RKO (cell line): ENCODE data around the gene RDH16.
"Not testable (repeated sequence)": the region's sequence is repeated elsewhere in the genome, so short reads cannot be mapped to it uniquely, and the experiment has no call there.

Source experiments
- DNase-seq: peaks from one replicate; pipeline ENCODE4 v3.0.0-alpha.2; 2016; ENCODE audit warnings: low spot score

The RDH16 gene

GRCh38 chr12:56989861-56990610 is 32.6 kb upstream of the RDH16 start:
- DNase-seq: no peak

DNA sequence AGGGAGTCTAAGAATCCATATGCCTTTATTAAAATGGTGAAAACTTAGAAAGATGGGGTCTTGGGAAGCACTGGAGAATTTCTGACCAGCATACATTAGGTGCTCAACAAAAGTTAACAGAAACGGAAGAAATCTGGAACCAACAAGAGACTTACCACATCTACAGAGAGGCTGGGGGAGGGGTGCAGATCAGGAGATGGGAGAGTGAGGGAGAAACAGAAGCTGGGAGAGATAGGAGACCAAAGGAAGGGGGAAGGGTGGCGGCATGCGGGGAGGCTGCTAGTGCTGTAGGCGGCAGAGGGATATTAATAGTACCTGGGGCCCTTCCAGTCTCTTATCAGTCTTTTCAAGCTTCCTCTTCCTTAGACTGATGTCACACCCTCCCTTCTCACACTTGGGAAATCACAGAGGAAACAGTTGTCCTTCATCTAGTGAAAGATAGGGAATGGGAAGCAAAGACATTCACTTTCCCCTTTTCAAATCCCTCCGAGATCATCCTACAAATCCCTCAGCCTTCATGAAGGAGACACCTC is 30.9 kb upstream of the RDH16 start:
- no peak for DNase-seq

DNA sequence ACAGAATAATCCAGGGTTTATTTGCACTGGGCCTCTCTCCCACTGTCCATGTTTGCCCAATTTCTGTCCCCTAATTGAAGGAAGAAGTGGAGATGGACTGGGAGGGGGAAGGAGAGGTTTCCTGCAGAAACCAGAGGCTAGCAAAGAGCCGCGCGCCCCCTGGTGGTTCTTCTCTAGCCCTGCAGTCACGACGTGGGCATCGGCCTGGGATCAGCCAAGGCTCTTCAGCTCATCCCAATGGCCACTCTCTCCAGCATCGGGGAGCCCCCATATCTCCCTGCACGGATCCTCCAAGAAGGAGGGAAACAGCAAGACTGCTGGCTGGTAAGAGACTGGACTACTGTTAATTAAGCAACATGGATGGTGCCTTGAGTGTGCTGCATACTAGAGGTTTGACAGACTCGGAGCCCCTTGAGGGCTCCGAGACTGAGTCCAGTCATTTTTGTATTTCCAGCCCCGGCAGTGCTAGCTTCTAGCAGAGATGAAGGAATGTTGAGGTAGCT is 30.2 kb upstream of the RDH16 start:
- DNase-seq: peak; percentile 81

GRCh38 chr12:56987011-56987410 is 29.6 kb upstream of the RDH16 start:
- DNase-seq: no peak

GRCh38 chr12:56985714-56986113 is 28.3 kb upstream of the RDH16 start:
- DNase-seq: peak; percentile 48

DNA sequence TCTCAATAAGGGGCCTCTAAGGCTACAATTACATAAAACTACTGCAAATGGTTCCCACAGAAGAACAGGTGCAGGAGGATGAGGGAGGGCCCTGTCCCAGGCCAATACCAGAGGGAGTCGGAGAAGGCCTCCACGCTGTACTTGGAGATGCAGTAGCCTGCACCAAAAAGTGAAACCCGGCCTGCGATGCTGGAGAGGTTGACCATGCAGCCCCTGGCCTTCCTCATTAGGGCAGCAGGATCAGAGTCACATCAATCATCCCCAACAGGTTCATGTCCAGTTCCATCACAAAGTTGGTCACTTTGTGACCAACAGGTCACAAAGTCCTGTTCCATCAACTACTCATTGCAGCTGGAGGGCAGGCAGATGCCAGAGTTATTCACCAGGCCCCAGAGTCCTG is 26.0 kb upstream of the RDH16 start:
- DNase-seq: no peak

DNA sequence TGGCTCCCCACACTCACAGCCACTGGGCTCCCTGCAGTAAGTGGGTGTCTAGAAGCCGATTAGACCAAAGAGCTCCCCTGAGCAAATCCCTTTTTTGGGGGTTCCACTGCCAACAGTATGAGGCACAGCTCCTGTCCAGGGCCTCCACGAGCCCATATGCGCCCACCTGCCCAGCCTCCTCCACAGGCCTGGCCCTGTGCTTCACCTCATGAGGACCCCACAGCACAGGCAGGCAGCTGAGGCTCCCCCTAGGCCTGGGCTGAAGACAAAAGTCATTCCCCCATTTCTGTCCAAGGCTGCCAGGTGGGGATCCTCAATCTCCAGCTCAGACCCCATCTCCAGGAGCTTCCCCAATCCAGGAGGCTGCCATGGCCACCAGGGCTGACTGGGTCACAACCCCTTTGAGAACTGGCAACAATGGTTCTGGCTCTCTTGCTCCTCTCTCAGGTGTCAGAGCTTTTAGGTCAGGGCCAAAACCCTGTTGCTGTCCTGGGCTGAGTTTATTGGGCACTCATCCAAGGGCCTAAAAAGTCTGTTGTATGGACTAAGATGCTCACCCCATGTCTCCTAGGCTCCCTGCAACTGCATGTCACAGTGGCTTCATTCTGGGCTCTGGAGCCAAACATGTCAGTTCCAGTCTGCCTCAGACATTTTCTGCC is 25.3 kb upstream of the RDH16 start:
- DNase-seq: not testable (repeated sequence)

DNA sequence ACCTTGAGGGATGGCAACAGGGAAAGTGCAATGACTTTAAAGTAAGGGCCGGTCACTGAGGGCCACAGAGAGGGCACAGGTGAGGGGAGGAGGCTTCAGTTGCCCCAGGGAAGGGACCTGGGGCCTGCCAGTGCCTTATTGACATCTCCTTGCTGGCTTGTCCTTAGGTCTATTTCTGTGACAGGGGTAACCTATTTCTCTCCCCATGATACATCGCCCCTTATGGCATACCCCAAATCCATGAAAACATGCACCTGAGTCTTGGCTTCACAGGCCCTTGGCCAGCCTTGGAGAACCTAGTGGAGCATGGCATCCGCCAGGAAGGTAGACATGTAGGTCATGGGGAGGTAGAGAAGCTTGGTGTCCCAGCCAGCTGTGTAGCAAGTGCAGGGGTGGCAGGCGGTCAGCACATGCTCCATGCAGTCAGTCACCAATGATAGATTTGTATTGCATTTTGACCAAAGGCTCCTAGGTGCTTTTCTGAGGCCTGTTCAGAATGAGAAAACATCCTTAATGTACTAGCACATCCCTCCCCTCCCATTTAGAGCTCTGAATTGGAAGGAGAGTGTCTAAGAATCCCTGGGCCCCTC is 23.6 kb upstream of the RDH16 start:
- DNase-seq: no peak

- DNase-seq: no peak
Measured at GRCh38 chr12:56980268-56980667, 22.9 kb upstream of the RDH16 start.

DNA sequence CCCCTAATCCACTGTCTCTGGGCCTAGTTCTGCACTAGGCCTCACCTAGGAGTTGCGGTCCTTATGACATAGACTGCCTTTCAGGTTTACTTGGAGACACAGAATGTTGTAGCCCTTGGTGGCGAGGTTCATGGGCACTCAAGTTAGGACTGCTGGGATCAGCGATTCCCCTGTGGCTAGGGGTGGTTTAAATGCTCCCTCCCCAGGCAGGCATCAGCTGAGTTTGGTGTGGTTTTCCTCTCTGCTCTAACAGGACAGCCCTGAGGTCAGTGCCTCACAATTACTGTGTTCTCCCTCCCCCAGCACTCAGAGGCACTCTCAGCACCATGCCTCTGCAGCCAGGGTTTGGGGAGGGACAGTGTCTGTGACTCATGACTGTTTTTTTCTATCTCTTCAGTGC is 22.2 kb upstream of the RDH16 start:
- no peak for DNase-seq

DNA sequence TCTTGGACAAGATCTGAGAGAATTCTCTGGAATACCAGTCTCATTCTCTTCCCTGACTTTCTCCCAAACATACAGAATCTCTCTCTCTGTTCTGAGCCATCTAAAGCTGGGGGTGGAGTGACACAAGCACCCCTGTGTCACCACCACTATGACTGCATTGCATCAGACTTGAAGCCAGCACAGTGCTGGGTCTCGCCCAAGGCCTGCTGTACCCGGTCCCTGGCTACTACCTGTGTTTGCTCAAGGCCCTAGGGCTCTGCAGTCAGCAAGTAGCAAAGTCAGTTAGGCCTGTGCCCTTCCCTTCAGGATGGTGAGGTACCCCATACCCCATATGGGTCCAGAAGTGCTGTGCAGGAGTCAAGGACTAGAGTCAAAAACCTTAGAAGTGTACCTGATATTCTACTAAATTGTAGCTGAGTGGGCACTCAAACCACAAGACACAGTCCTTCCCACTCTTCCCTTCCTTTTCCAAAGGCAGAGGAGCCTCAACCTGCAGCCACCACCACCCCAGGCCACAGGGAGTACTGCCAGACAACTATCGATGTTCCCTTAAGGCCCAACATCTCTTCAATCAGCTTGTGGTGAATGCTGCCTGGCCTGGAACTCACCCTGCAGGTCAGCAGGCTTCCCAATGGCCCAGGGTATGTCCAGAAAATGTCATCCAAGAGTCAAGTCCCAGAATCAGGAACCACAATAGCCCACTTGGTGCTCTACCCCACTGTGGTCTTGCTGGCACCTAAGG is 21.2 kb upstream of the RDH16 start:
- DNase-seq: no peak

GRCh38 chr12:56977361-56977760 is 20.0 kb upstream of the RDH16 start:
- DNase-seq: not testable (repeated sequence)

DNA sequence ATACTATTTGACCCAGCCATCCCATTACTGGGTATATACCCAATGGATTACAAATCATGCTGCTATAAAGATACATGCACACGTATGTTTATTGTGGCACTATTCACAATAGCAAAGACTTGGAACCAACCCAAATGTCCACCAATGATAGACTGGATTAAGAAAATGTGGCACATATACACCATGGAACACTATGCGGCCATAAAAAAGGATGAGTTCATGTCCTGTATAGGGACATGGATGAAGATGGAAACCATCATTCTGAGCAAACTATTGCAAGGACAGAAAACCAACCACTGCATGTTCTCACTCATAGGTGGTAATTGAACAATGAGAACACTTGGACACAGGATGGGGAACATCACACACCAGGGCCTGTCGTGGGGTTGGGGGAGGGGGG is 16.8 kb upstream of the RDH16 start:
- DNase-seq: not testable (repeated sequence)

- not testable (repeated sequence) for DNase-seq
Measured at GRCh38 chr12:56968910-56969309, 11.5 kb upstream of the RDH16 start.

GRCh38 chr12:56965997-56966642 is 8.7 kb upstream of the RDH16 start:
- DNase-seq: not testable (repeated sequence)

GRCh38 chr12:56965124-56965523 is 7.7 kb upstream of the RDH16 start:
- DNase-seq: not testable (repeated sequence)

- not testable (repeated sequence) for DNase-seq
Measured at GRCh38 chr12:56963557-56963956, 6.1 kb upstream of the RDH16 start.

- not testable (repeated sequence) for DNase-seq
Measured at GRCh38 chr12:56962247-56962646, 4.8 kb upstream of the RDH16 start.

GRCh38 chr12:56958422-56958821 is 1.0 kb upstream of the RDH16 start:
- DNase-seq: no peak

GRCh38 chr12:56955631-56956256 is 1.7 kb downstream of the RDH16 start:
- no peak for DNase-seq

DNA sequence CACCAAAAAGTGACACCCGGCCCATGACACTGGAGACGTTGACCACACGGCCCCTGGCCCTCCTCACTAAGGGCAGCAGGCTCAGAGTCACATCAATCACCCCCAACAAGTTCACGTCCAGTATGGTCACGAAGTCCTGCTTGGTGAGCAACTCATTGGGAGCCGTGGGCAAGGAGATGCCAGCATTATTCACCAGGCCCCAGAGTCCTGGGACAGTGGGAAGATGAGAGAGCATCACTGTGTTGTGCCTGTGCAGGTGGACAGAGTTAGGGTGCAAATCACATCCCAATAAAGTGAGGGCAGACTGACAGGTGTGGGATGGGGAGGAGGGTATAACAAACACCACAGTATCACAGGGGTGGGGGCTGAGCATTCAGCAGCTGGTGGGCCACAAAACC is 2.5 kb downstream of the RDH16 start:
- DNase-seq: no peak
